Osteoblast (primary cell): ENCODE data around the gene UBE3B. TPM values are rescaled to one million over a fixed set of nuclear protein-coding genes. Genes with fewer than 3 reads are reported as not detected.

Experiments
- DNase-seq: peaks from one replicate; pipeline ENCODE4 v3.0.0; 2011; ENCODE audit warnings: low spot score, mixed read lengths; ENCODE audit not compliant: insufficient read length; ENCODE audit errors: missing footprints
- H2AFZ ChIP-seq: 2 replicates; pipeline ENCODE4 v1.6.0; 2011; ENCODE audit warnings: mild to moderate bottlenecking, low read length
- H3K27ac ChIP-seq: 2 replicates; pipeline ENCODE4 v1.5.1; 2011; ENCODE audit warnings: mild to moderate bottlenecking, low read depth, low read length, moderate library complexity
- H3K27me3 ChIP-seq: 2 replicates; pipeline ENCODE4 v1.6.0; 2012; ENCODE audit warnings: mild to moderate bottlenecking, control low read depth, inconsistent platforms, low read length, moderate library complexity; ENCODE audit not compliant: insufficient read depth
- H3K36me3 ChIP-seq: 2 replicates; pipeline ENCODE4 v1.5.1; 2011; ENCODE audit warnings: mild to moderate bottlenecking, low read length, control low read depth, moderate library complexity; ENCODE audit not compliant: insufficient read depth
- H3K4me1 ChIP-seq: 2 replicates; pipeline ENCODE4 v1.5.1; 2011; ENCODE audit warnings: mild to moderate bottlenecking, low read length, control low read depth, moderate library complexity; ENCODE audit not compliant: insufficient read depth
- H3K4me2 ChIP-seq: 2 replicates; pipeline ENCODE4 v1.6.0; 2011; ENCODE audit warnings: mild to moderate bottlenecking, low read length; ENCODE audit not compliant: insufficient read depth
- H3K4me3 ChIP-seq: fragments of 200-600 bp; sonication (generic); 3 replicates; pipeline ENCODE4 v1.5.1; 2012; ENCODE audit warnings: mild to moderate bottlenecking, low read length, inconsistent platforms; ENCODE audit not compliant: insufficient read depth
- H3K79me2 ChIP-seq: 2 replicates; pipeline ENCODE4 v1.6.0; 2012; ENCODE audit warnings: mild to moderate bottlenecking, low read length, control low read depth, inconsistent platforms; ENCODE audit not compliant: insufficient read depth
- H3K9me3 ChIP-seq: 2 replicates; pipeline ENCODE4 v1.5.1; 2011; ENCODE audit warnings: low read depth, low read length, control low read depth
- H4K20me1 ChIP-seq: 2 replicates; pipeline ENCODE4 v1.6.0; 2012; ENCODE audit warnings: mild to moderate bottlenecking, low read length, control low read depth; ENCODE audit not compliant: insufficient read depth
- total RNA-seq: library from RNA; depleted of rRNA; stranded (reverse); fragments of >200 nt; gene quantifications from 2 replicates; pipeline ENCODE4 v1.2.3, GENCODE V29; 2012
- TF ChIP-seq, protein P1 (sequence below): IDR thresholded peaks from 2 replicates; pipeline ENCODE4 v1.5.1; 2011; ENCODE audit warnings: mild to moderate bottlenecking, low read depth, low read length, moderate library complexity; ENCODE audit errors: extremely low read depth

Gene UBE3B
- total RNA-seq, 1 donor = 40.9 TPM

DNA sequence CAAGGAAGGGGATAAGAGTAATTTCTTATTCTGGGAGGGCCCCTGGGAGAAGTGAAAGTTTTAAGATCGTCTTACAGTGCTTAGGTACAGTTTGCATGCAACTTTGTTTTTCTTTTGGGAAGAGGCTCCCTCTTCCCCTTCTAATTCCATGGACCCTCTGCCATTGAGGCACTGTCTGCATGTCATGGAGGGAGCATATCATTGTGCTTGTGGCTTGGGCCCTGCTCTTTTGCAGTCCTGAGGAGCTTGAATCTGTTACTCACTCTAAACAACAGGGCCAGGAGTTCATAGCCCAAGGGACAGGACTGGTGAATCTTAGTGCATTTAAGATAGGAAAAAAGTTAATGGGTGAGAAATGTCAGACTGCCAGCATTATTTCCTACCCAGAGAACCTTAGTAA, 2.3 kb downstream of the UBE3B start:
- H3K79me2 ChIP-seq = peaks cover 65% of the 10 kb centered on the region
- H3K4me2 ChIP-seq = no peak overlapping the region
- DNase-seq = no peak
- no peak overlapping the region for H3K4me3 ChIP-seq
- H3K4me1 ChIP-seq = peaks cover 32% of the 10 kb centered on the region
- no peaks in the 10 kb centered on the region for H3K27me3 ChIP-seq
- H2AFZ ChIP-seq = no peak overlapping the region
- TF ChIP-seq, protein P1, sequence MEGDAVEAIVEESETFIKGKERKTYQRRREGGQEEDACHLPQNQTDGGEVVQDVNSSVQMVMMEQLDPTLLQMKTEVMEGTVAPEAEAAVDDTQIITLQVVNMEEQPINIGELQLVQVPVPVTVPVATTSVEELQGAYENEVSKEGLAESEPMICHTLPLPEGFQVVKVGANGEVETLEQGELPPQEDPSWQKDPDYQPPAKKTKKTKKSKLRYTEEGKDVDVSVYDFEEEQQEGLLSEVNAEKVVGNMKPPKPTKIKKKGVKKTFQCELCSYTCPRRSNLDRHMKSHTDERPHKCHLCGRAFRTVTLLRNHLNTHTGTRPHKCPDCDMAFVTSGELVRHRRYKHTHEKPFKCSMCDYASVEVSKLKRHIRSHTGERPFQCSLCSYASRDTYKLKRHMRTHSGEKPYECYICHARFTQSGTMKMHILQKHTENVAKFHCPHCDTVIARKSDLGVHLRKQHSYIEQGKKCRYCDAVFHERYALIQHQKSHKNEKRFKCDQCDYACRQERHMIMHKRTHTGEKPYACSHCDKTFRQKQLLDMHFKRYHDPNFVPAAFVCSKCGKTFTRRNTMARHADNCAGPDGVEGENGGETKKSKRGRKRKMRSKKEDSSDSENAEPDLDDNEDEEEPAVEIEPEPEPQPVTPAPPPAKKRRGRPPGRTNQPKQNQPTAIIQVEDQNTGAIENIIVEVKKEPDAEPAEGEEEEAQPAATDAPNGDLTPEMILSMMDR = no peak
- H3K27ac ChIP-seq = no peak overlapping the region
- H3K36me3 ChIP-seq = peaks cover 20% of the 10 kb centered on the region
- no peaks in the 10 kb centered on the region for H3K9me3 ChIP-seq
- peaks cover 15% of the 10 kb centered on the region for H4K20me1 ChIP-seq

DNA sequence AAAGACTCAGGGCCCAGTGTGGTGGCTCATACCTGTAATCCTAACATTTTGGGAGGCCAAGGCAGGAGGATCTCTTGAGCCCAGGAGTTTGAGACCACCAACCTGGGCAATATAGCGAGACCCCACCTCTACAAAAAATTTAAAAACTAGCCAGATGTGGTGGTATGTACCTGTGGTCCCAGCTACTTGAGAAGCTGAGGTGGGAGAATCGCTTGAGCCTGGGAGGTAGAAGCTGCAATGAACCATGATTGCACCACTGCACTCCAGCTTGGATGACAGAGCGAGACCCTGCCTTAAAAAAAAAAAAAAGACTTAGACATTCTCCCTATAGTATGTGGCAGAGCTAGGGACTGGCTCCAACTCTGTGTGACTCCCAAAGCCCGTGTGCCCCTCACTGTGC, 2.9 kb downstream of the UBE3B start:
- H3K4me3 ChIP-seq = no peak overlapping the region
- no peaks in the 10 kb centered on the region for H3K9me3 ChIP-seq
- no peaks in the 10 kb centered on the region for H3K27me3 ChIP-seq
- peaks cover 59% of the 10 kb centered on the region for H3K79me2 ChIP-seq
- peaks cover 26% of the 10 kb centered on the region for H3K36me3 ChIP-seq
- TF ChIP-seq, protein P1 = no peak
- peaks cover 26% of the 10 kb centered on the region for H3K4me1 ChIP-seq
- no peak overlapping the region for H3K27ac ChIP-seq
- H2AFZ ChIP-seq = no peak overlapping the region
- peaks cover 11% of the 10 kb centered on the region for H4K20me1 ChIP-seq
- no peak for DNase-seq
- H3K4me2 ChIP-seq = no peak overlapping the region

DNA sequence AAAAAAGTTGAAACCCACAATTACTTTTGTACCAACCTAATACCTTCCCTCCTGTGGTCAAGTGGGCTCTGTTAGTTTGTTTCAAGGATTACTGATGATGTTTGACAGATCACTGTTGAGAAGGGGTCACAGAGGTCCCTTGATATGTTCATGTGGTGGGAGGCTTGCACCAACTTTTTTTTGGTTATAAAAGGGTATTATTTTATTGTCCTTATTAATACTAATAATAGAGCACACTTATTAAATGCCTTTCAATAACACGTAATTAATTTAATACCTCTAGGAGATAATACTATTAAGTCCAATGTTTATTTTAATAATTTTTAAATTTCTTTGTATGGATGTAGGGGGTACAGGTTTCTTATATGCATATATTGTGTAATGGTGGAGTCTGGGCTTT, 4.4 kb downstream of the UBE3B start:
- H3K9me3 ChIP-seq = no peaks in the 10 kb centered on the region
- no peaks in the 10 kb centered on the region for H4K20me1 ChIP-seq
- DNase-seq = no peak
- TF ChIP-seq, protein P1 = no peak
- H3K79me2 ChIP-seq = peaks cover 44% of the 10 kb centered on the region
- H2AFZ ChIP-seq = no peak overlapping the region
- H3K36me3 ChIP-seq = peaks cover 41% of the 10 kb centered on the region
- H3K4me1 ChIP-seq = peaks cover 13% of the 10 kb centered on the region
- H3K27me3 ChIP-seq = no peaks in the 10 kb centered on the region
- no peak overlapping the region for H3K4me2 ChIP-seq
- H3K4me3 ChIP-seq = no peak overlapping the region
- no peak overlapping the region for H3K27ac ChIP-seq

DNA sequence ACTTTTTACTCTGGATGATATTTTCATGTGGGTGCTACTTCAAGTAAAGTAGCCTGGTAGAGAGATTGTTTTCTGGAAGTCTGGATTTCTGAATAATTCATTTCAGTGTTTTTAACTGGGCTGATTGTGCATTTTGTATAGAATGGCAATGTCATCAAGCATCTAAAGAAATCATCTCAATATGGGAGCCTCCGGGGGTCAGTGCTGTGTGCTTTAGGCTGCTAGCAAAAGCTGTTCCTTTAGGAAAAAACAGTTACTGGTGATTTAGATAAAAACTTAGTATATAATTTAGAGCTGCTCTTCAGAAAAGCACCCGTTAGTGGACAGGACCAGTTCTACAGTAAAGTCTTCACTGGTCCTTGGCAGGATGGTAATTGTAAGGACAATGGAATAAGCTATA, 5.1 kb downstream of the UBE3B start:
- H3K9me3 ChIP-seq = no peaks in the 10 kb centered on the region
- H4K20me1 ChIP-seq = no peaks in the 10 kb centered on the region
- no peaks in the 10 kb centered on the region for H3K27me3 ChIP-seq
- DNase-seq = no peak
- H3K36me3 ChIP-seq = peaks cover 47% of the 10 kb centered on the region
- H3K79me2 ChIP-seq = peaks cover 40% of the 10 kb centered on the region
- TF ChIP-seq, protein P1 = no peak
- no peak overlapping the region for H3K4me2 ChIP-seq
- no peak overlapping the region for H3K4me3 ChIP-seq
- no peak overlapping the region for H2AFZ ChIP-seq
- no peak overlapping the region for H3K27ac ChIP-seq
- peaks cover 13% of the 10 kb centered on the region for H3K4me1 ChIP-seq
